ENCODE data around the gene GDF3. TPM values are rescaled to one million over a fixed set of nuclear protein-coding genes. Genes with fewer than 3 reads are reported as not detected.
"Not testable (repeated sequence)": the region's sequence is repeated elsewhere in the genome, so short reads cannot be mapped to it uniquely, and the experiment has no call there.

GDF3 gene
- 0.27 TPM for polyA plus RNA-seq
- long read RNA-seq, donor 1, result 0 reads
- long read RNA-seq, donor 2, result 0 reads
- long read RNA-seq, donor 3, result 0 reads
- long read RNA-seq, donor 4, result 0 reads
- long read RNA-seq, donor 5, result 0 reads
- long read RNA-seq, donor 6, partial matches to known transcripts, result 0 of 1 reads
- long read RNA-seq, donor 6, other reads (novel, unspliced or antisense), result 0 of 1 reads
- long read RNA-seq, donor 7, result 0 reads
- long read RNA-seq, donor 8, result 0 reads
- long read RNA-seq, donor 9, result 0 reads
- long read RNA-seq, donor 10, result 0 reads
- long read RNA-seq, donor 11, partial matches to known transcripts, result 0 of 1 reads
- long read RNA-seq, donor 11, other reads (novel, unspliced or antisense), result 0 of 1 reads

DNA sequence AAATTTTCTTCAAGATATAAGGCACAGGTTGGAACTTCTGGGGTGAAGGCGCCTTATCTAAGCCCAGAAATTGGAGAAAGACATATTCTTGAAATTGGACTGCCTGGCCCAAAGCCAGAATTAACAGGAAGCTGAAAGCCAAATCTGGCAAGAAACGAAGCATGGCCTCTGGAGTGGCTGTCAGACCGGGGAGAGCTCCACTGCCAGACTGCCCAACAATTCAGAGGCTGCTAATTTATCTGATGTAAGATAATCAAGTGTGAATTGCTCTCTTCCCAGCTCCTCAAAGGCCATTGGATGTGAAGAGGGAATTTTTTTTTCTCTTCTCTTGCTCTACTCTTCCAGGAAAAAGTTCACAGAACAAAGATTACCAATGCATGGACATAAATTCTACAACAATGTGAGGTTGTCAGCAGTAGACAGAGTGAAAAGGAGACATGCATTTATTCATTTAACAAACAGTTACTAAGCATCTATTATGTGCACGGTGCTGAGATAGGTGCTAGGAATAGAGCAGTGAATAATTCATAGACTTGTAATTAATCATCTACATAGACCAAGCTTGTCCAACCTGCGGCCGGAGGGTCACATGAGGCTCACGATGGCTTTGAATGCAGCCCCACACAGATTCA, at the start of gene GDF3:
GDF3 (minus strand) TSS at position 210 of the 632 bp plus-strand sequence; CDS start at position 163, 47 bp downstream.
- WGBS (ENCODE audit: insufficient coverage, low lambda C conversion rate), result 66% methylated on average over 3 of the region's 7 CpGs
- H3K9me3 ChIP-seq (ENCODE audit: control insufficient read depth, low read depth, low read length), result no peaks in the 10 kb centered on the region
- no peaks in the 10 kb centered on the region for H3K36me3 ChIP-seq (ENCODE audit: control insufficient read depth, insufficient read depth, low read length)
- no peak within 1 kb of the TSS for H3K27ac ChIP-seq (ENCODE audit: low read length)
- no peaks in the 10 kb centered on the region for H3K4me1 ChIP-seq (ENCODE audit: control insufficient read depth, insufficient read depth, low read length)
- peak; percentile 7 to 27 for DNase-seq
- no peaks in the 10 kb centered on the region for H3K27me3 ChIP-seq (ENCODE audit: control insufficient read depth, insufficient read depth, low read length)
- H3K4me3 ChIP-seq (ENCODE audit: low read length), result no peak within 1 kb of the TSS

DNA sequence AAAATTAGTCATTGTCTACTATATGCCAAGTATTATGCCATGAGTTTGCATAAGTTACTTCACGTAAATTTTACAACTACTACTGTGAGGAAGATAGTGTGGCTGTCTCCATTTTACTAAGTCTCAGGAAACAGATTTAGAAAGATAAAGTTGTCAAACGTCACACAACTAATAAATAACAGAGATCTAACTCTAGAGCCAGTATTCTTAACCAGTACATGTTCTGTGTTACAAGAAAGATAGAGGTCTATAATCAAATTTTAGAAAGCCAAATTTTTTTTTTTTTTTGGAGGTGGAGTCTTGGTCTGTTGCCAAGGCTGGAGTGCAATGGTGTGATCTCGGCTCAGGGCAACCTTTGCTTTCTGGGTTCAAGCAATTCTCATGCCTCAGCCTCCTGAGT, 37.4 kb upstream of the GDF3 start:
- no peak for DNase-seq
- Histone ChIP-seq H3K4me3 (ENCODE audit: low read length) (no peak overlapping the region), H3K36me3 (ENCODE audit: control insufficient read depth, insufficient read depth, low read length) (no peaks in the 10 kb centered on the region), H3K4me1 (ENCODE audit: control insufficient read depth, insufficient read depth, low read length) (no peaks in the 10 kb centered on the region), H3K27ac (ENCODE audit: low read length) (no peak overlapping the region), H3K9me3 (ENCODE audit: control insufficient read depth, low read depth, low read length) (no peaks in the 10 kb centered on the region), H3K27me3 (ENCODE audit: control insufficient read depth, insufficient read depth, low read length) (no peaks in the 10 kb centered on the region)
- no CpG with 5 or more reads among the region's 3 CpGs for WGBS (ENCODE audit: insufficient coverage, low lambda C conversion rate)

DNA sequence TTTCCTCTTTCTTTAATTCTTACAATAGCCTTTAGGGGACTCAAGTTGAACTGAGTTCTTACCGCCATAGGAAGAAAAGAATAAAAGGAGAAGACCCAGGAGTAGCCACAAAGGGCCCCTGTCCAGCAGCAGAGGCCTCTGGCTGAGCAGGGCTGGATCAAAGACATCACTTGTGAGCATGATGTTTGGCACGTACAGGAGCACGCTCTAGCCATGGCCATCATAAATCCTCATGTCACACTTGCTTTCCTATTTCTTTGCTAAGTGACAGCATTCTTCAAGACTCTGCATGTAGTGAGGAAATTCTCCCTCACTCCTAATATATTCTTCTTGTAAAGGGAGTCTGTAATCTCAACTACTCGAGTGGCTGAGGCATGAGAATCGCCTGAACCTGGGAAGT, 35.9 kb upstream of the GDF3 start:
- Histone ChIP-seq H3K27me3 (ENCODE audit: control insufficient read depth, insufficient read depth, low read length) (no peaks in the 10 kb centered on the region), H3K4me3 (ENCODE audit: low read length) (no peak overlapping the region), H3K27ac (ENCODE audit: low read length) (no peak overlapping the region), H3K9me3 (ENCODE audit: control insufficient read depth, low read depth, low read length) (no peaks in the 10 kb centered on the region), H3K36me3 (ENCODE audit: control insufficient read depth, insufficient read depth, low read length) (no peaks in the 10 kb centered on the region), H3K4me1 (ENCODE audit: control insufficient read depth, insufficient read depth, low read length) (no peaks in the 10 kb centered on the region)
- no peak for DNase-seq
- WGBS (ENCODE audit: insufficient coverage, low lambda C conversion rate), result 100% methylated on average over 1 of the region's 5 CpGs

DNA sequence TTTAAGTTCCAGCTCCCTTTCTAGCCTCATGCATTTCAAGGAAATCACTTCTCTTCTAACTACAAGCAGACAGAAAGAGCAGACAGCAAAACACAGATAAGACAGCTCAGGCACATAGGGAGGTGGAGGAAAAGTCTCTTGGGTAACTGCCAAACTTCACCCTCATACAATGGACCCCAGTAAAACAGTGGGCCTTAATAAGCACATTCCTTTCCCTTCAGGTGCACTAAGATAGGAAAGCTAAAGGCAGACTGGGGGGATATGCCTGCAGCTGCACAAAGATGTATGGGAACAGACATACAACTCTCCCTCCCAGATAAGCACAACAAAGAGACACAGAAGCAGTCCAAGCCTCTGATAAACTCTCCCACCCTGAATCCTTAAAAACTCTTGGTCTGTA, 35.4 kb upstream of the GDF3 start:
- H3K4me3 ChIP-seq (ENCODE audit: low read length); H3K27me3 ChIP-seq (ENCODE audit: control insufficient read depth, insufficient read depth, low read length); H3K27ac ChIP-seq (ENCODE audit: low read length); H3K36me3 ChIP-seq (ENCODE audit: control insufficient read depth, insufficient read depth, low read length); DNase-seq; H3K9me3 ChIP-seq (ENCODE audit: control insufficient read depth, low read depth, low read length); H3K4me1 ChIP-seq (ENCODE audit: control insufficient read depth, insufficient read depth, low read length): not testable (repeated sequence)

DNA sequence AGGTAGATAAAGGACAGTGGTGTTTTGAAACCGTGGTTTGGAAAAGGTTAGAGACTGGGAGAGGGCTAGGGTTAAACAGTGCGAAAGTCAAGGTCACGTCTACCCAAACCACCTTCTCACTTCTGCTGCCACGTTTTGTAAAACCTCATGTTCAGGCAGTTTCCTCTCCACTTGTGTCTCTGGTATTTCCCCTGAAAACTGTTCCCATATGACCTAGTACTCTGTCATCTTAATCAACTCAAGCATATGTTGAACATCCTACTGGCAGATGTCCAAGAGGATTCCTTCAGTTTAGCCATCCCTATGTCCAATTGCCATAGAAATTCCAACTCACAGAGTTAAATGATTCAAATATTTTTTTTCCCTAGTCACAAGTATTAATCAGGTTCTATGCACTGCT, 34.2 kb upstream of the GDF3 start:
- no peak overlapping the region for H3K27ac ChIP-seq (ENCODE audit: low read length)
- DNase-seq, result no peak
- no peaks in the 10 kb centered on the region for H3K4me1 ChIP-seq (ENCODE audit: control insufficient read depth, insufficient read depth, low read length)
- H3K27me3 ChIP-seq (ENCODE audit: control insufficient read depth, insufficient read depth, low read length), result no peaks in the 10 kb centered on the region
- WGBS (ENCODE audit: insufficient coverage, low lambda C conversion rate), result 40% methylated on average over 1 of the region's 4 CpGs
- H3K9me3 ChIP-seq (ENCODE audit: control insufficient read depth, low read depth, low read length), result no peaks in the 10 kb centered on the region
- no peaks in the 10 kb centered on the region for H3K36me3 ChIP-seq (ENCODE audit: control insufficient read depth, insufficient read depth, low read length)
- H3K4me3 ChIP-seq (ENCODE audit: low read length), result no peak overlapping the region

DNA sequence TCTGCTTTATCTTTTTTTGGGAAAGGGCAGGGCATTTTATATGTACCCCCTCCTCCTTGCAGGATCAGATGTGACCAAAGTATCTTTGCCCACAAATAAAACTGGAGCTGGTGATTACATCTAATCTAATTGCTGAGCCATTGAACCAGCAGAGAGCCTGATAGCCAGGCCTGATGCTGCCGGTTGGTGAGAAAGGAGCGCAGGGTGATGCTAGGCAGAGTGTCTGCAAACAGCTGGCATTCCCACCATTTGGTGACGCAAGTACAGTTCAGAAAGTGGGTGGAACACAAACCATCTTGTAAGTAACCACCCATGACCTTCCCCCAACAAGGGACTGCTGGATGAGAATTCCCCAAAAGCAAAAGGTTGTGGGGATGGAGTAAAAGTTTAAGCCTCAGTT, 28.4 kb upstream of the GDF3 start:
- H3K27ac ChIP-seq (ENCODE audit: low read length), result no peak overlapping the region
- H3K27me3 ChIP-seq (ENCODE audit: control insufficient read depth, insufficient read depth, low read length), result no peaks in the 10 kb centered on the region
- H3K9me3 ChIP-seq (ENCODE audit: control insufficient read depth, low read depth, low read length), result no peaks in the 10 kb centered on the region
- no peak for DNase-seq
- no CpG with 5 or more reads among the region's 3 CpGs for WGBS (ENCODE audit: insufficient coverage, low lambda C conversion rate)
- no peak overlapping the region for H3K4me3 ChIP-seq (ENCODE audit: low read length)
- no peaks in the 10 kb centered on the region for H3K36me3 ChIP-seq (ENCODE audit: control insufficient read depth, insufficient read depth, low read length)
- no peaks in the 10 kb centered on the region for H3K4me1 ChIP-seq (ENCODE audit: control insufficient read depth, insufficient read depth, low read length)

DNA sequence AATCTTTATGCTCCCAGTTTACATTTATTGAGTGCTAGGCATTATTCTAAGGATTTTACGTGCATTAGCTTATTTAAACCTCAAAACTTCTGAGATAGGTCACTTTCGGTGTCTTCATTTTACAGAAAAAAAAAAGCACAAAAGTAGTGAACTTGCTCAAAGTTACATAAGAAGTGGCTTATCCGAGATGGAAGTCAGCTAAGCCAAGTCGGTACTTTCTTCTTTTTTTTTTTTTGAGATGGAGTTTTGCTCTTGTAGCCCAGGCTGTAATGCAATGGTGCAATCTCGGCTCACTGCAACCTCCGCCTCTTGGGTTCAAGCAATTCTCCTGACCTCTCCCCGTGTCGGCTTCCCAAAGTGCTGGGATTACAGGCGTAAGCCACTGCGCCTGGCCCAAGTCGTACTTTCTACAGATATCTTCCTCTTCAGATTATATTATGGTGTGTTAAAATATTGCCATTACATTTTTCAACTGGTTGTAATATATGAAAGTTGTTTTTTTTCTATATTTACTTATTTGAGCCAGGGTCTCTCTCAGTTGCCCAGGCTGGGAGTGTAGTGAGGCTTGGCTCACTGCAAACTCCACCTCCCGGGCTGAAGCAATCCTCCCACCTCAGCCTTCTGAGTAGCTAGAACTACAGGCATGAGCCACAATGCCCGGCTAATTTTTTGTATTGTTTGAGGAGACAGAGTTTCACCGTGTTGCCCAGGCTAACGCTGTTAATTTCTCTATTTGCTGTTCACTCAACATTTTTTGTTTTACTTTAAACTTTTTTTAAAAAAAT, 24.6 kb upstream of the GDF3 start:
- DNase-seq, result no peak
- no peak overlapping the region for H3K4me3 ChIP-seq (ENCODE audit: low read length)
- H3K4me1 ChIP-seq (ENCODE audit: control insufficient read depth, insufficient read depth, low read length), result no peaks in the 10 kb centered on the region
- 90% methylated on average over 2 of the region's 15 CpGs for WGBS (ENCODE audit: insufficient coverage, low lambda C conversion rate)
- H3K36me3 ChIP-seq (ENCODE audit: control insufficient read depth, insufficient read depth, low read length), result no peaks in the 10 kb centered on the region
- H3K9me3 ChIP-seq (ENCODE audit: control insufficient read depth, low read depth, low read length), result no peaks in the 10 kb centered on the region
- no peaks in the 10 kb centered on the region for H3K27me3 ChIP-seq (ENCODE audit: control insufficient read depth, insufficient read depth, low read length)
- H3K27ac ChIP-seq (ENCODE audit: low read length), result no peak overlapping the region

DNA sequence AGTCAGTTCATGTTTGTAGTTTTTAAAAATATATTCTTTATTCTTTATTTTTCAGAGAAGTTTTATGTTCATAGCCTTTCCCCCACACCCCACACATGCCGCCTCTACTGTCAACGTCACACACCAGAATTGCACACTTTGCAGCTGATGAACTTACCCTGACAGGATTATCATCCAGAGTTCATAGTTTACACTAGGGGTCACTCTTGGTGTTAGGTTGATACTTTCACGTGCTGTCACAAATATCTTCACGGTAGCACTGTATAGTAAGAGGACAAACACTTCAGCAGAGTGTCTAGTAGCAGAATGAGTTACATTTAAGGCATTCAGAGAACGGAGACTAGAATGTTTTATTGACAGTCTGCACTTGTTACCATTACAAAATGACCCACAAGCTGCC, 20.8 kb upstream of the GDF3 start:
- no peaks in the 10 kb centered on the region for H3K27me3 ChIP-seq (ENCODE audit: control insufficient read depth, insufficient read depth, low read length)
- DNase-seq, result no peak
- H3K27ac ChIP-seq (ENCODE audit: low read length), result no peak overlapping the region
- H3K36me3 ChIP-seq (ENCODE audit: control insufficient read depth, insufficient read depth, low read length), result no peaks in the 10 kb centered on the region
- peaks cover 3% of the 10 kb centered on the region for H3K9me3 ChIP-seq (ENCODE audit: control insufficient read depth, low read depth, low read length)
- no peak overlapping the region for H3K4me3 ChIP-seq (ENCODE audit: low read length)
- H3K4me1 ChIP-seq (ENCODE audit: control insufficient read depth, insufficient read depth, low read length), result no peaks in the 10 kb centered on the region
- 27% methylated on average over 1 of the region's 5 CpGs for WGBS (ENCODE audit: insufficient coverage, low lambda C conversion rate)

DNA sequence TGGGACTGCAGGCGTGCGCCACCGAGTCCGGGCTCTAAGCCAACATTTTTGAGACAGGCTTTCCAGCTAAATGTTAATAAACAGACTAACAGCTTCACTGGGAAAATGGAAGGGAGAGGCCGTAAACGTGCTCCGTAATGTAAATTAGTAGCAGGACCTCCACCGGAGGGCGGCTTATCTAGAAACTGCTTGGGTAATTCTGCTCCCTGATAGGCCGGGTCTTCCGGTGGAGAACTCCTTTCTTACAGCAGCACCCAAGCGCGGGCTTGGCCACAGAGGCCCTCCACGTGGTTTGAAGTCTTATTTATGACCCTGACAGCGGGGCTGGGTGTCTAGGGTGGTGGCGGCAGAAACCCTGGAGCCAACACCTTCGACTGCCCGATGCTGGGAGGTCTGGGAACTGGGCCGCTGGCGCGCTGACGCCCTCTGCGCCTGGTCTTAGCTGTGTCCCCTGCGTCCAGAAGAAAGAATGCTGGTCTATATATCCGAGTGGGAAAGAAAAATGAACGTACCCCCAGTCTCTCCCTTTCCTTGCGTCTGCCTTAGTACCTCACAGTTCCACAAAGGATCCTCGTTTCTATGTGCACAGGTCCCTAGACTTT, 17.4 kb upstream of the GDF3 start:
- WGBS (ENCODE audit: insufficient coverage, low lambda C conversion rate), result 100% methylated on average over 1 of the region's 28 CpGs
- H3K36me3 ChIP-seq (ENCODE audit: control insufficient read depth, insufficient read depth, low read length), result no peaks in the 10 kb centered on the region
- H3K4me3 ChIP-seq (ENCODE audit: low read length), result no peak overlapping the region
- H3K4me1 ChIP-seq (ENCODE audit: control insufficient read depth, insufficient read depth, low read length), result no peaks in the 10 kb centered on the region
- DNase-seq, result no peak
- peaks cover 3% of the 10 kb centered on the region for H3K9me3 ChIP-seq (ENCODE audit: control insufficient read depth, low read depth, low read length)
- no peaks in the 10 kb centered on the region for H3K27me3 ChIP-seq (ENCODE audit: control insufficient read depth, insufficient read depth, low read length)
- no peak overlapping the region for H3K27ac ChIP-seq (ENCODE audit: low read length)

DNA sequence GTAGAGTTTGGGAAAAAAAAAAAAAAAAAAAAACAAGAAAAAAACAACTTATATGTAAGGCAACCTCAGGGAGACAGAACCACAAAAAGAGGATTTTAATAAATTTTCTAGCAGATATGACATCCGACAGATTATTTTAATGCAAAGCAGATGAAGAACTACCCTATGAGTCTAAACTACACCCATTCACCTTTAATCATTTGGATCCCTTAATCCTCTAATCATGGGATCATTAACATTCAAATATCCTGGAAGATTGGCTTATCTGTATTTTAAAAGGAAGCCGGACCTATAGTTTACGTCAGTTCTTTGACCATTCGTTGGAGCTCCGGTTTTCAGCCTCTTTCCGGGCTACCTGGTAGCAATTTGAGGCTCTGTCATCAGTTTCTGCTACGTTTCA, 15.6 kb upstream of the GDF3 start, which contains the start of gene DPPA3:
DPPA3 (plus strand) TSS at position 301 of the 400 bp plus-strand sequence. CDS start 138 bp downstream, outside the sequence.
- Histone ChIP-seq H3K36me3 (ENCODE audit: control insufficient read depth, insufficient read depth, low read length) (no peaks in the 10 kb centered on the region), H3K27me3 (ENCODE audit: control insufficient read depth, insufficient read depth, low read length) (no peaks in the 10 kb centered on the region), H3K4me1 (ENCODE audit: control insufficient read depth, insufficient read depth, low read length) (no peaks in the 10 kb centered on the region), H3K4me3 (ENCODE audit: low read length) (no peak within 1 kb of the TSS), H3K9me3 (ENCODE audit: control insufficient read depth, low read depth, low read length) (peaks cover 3% of the 10 kb centered on the region), H3K27ac (ENCODE audit: low read length) (no peak within 1 kb of the TSS)
- DNase-seq, result no peak
- no CpG with 5 or more reads among the region's 7 CpGs for WGBS (ENCODE audit: insufficient coverage, low lambda C conversion rate)

Data from large intestine (tissue), 12 donors.